Transverse colon (tissue), 3 donors: ENCODE data around the gene TNKS2.

Experiments used
- EP300 ChIP-seq: sonication (generic); formaldehyde crosslinking; IDR thresholded peaks from one replicate; pipeline ENCODE4 v1.6.1; 2017; ENCODE audit warnings: antibody characterized with exemption, low read depth
- POLR2A ChIP-seq: fragments of 450-650 bp; IDR thresholded peaks from one replicate; pipeline ENCODE4 v1.6.1; 2016; ENCODE audit warnings: antibody characterized with exemption, mild to moderate bottlenecking, moderate library complexity
- POLR2AphosphoS5 ChIP-seq, 3 donors: sonication (generic); formaldehyde crosslinking; IDR thresholded peaks; one replicate each; pipeline ENCODE4 v1.6.1; 2016; ENCODE audit warnings: antibody characterized with exemption in 3 of 3

GRCh38 chr10:91803386-91804125 is 5.3 kb downstream of the TNKS2 start:
- TF ChIP-seq POLR2A: no peak
- TF ChIP-seq POLR2AphosphoS5 (IDR thresholded peaks at IDR 0.05): no peak
- no peak for TF ChIP-seq EP300
